Ishikawa (cell line): ENCODE data around the gene RAB31.

Experiments
- CEBPB ChIP-seq: IDR thresholded peaks from 2 replicates; pipeline ENCODE4 v1.6.1; 2012
- CREB1 ChIP-seq: IDR thresholded peaks from 2 replicates; pipeline ENCODE4 v1.6.1; 2012; ENCODE audit warnings: low read depth
- EGR1 ChIP-seq: IDR thresholded peaks from 2 replicates; pipeline ENCODE4 v1.6.1; 2012
- EP300 ChIP-seq: IDR thresholded peaks from 2 replicates; pipeline ENCODE4 v1.6.1; 2012; ENCODE audit warnings: borderline replicate concordance
- MAX ChIP-seq: IDR thresholded peaks from 2 replicates; pipeline ENCODE4 v1.6.1; 2012
- NFIC ChIP-seq: IDR thresholded peaks from 2 replicates; pipeline ENCODE4 v1.6.1; 2012
- RAD21 ChIP-seq: IDR thresholded peaks from 2 replicates; pipeline ENCODE4 v1.6.1; 2012; ENCODE audit warnings: low read depth
- TAF1 ChIP-seq: IDR thresholded peaks from 2 replicates; pipeline ENCODE4 v1.6.1; 2012; ENCODE audit warnings: low read depth, mild to moderate bottlenecking
- TCF12 ChIP-seq: IDR thresholded peaks from 2 replicates; pipeline ENCODE4 v1.6.1; 2012; ENCODE audit warnings: low read depth
- ZBTB7A ChIP-seq: IDR thresholded peaks from 2 replicates; pipeline ENCODE4 v1.6.1; 2012; ENCODE audit warnings: low read depth
- TF ChIP-seq, protein P1 (sequence below): IDR thresholded peaks from 2 replicates; pipeline ENCODE4 v1.6.1; 2012; ENCODE audit warnings: low read depth, mild to moderate bottlenecking
- TF ChIP-seq, protein P2 (sequence below): IDR thresholded peaks from 2 replicates; pipeline ENCODE4 v1.6.1; 2012

- TF ChIP-seq EP300 (no peak), EGR1 (no peak), CEBPB (no peak), MAX (no peak), RAD21 (no peak), NFIC (no peak), TCF12 (no peak), TAF1 (no peak), CREB1 (no peak), ZBTB7A (no peak)
- TF ChIP-seq, protein P1, sequence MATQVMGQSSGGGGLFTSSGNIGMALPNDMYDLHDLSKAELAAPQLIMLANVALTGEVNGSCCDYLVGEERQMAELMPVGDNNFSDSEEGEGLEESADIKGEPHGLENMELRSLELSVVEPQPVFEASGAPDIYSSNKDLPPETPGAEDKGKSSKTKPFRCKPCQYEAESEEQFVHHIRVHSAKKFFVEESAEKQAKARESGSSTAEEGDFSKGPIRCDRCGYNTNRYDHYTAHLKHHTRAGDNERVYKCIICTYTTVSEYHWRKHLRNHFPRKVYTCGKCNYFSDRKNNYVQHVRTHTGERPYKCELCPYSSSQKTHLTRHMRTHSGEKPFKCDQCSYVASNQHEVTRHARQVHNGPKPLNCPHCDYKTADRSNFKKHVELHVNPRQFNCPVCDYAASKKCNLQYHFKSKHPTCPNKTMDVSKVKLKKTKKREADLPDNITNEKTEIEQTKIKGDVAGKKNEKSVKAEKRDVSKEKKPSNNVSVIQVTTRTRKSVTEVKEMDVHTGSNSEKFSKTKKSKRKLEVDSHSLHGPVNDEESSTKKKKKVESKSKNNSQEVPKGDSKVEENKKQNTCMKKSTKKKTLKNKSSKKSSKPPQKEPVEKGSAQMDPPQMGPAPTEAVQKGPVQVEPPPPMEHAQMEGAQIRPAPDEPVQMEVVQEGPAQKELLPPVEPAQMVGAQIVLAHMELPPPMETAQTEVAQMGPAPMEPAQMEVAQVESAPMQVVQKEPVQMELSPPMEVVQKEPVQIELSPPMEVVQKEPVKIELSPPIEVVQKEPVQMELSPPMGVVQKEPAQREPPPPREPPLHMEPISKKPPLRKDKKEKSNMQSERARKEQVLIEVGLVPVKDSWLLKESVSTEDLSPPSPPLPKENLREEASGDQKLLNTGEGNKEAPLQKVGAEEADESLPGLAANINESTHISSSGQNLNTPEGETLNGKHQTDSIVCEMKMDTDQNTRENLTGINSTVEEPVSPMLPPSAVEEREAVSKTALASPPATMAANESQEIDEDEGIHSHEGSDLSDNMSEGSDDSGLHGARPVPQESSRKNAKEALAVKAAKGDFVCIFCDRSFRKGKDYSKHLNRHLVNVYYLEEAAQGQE = no peak
- TF ChIP-seq, protein P2, sequence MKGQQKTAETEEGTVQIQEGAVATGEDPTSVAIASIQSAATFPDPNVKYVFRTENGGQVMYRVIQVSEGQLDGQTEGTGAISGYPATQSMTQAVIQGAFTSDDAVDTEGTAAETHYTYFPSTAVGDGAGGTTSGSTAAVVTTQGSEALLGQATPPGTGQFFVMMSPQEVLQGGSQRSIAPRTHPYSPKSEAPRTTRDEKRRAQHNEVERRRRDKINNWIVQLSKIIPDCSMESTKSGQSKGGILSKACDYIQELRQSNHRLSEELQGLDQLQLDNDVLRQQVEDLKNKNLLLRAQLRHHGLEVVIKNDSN = no peak
Observed at GRCh38 chr18:9814431-9814830, 106.3 kb downstream of the RAB31 start.
